Erythroblast (primary cell): Measurements from ENCODE around the gene ZNF500.

Experiments used
- GATA1 ChIP-seq: IDR thresholded peaks from 2 replicates; pipeline ENCODE4 v1.6.1; 2011; ENCODE audit warnings: low read depth, mild to moderate bottlenecking, control low read depth, low read length, moderate library complexity
- POLR2A ChIP-seq: IDR thresholded peaks from 2 replicates; pipeline ENCODE4 v1.6.1; 2011; ENCODE audit warnings: mild to moderate bottlenecking, low read length

DNA sequence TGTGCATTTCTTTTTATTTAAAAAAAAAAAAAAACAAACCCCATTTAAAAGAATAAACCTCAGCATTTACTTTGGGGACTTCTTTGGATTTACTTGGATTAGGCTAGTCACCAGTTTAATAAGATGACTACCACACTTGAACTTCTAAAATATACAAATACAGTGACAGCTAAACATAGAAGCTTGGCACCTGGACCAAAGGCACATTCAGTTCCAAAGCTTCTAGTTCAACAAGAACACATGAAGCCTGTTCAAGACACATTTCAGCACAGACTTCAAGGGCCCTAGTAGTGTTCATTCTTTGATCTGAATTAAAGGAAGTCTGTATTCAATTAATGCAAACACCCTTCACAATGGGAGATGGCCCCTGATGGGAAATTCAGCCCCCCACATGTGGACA is 47.1 kb upstream of the ZNF500 start:
- no peak for TF ChIP-seq GATA1
- no peak for TF ChIP-seq POLR2A
